Stimulated activated CD4-positive, alpha-beta T cell treated with anti-CD3 and anti-CD28 coated beads, Interleukin-2, amount 100 ng/mL, for 24 hours (primary cell): ENCODE results near the gene PRPF6.
A peak's percentile ranks its signal among the peaks of the same experiment; 100 is the strongest.
"Not testable (repeated sequence)": the region's sequence is repeated elsewhere in the genome, so short reads cannot be mapped to it uniquely, and the experiment has no call there.

Experiments
- DNase-seq, 2 donors: peaks; one replicate each; pipeline ENCODE4 v3.0.0-alpha.2; 2020

The PRPF6 gene

GRCh38 chr20:64012385-64013154 lies 31.6 kb downstream of the PRPF6 start:
- DNase-seq, result not testable (repeated sequence)

GRCh38 chr20:64015635-64016034 lies 34.7 kb downstream of the PRPF6 start:
- DNase-seq, result no peak

GRCh38 chr20:64021124-64021975 lies 40.4 kb downstream of the PRPF6 start:
- no peak for DNase-seq

- DNase-seq, result no peak
Measured at GRCh38 chr20:64022671-64023360, 41.9 kb downstream of the PRPF6 start.

- no peak for DNase-seq
Measured at GRCh38 chr20:64023361-64024140, 42.6 kb downstream of the PRPF6 start.

GRCh38 chr20:64024141-64024990 lies 43.4 kb downstream of the PRPF6 start:
- no peak for DNase-seq

- no peak for DNase-seq
Measured at GRCh38 chr20:64025101-64025825, 44.3 kb downstream of the PRPF6 start.

GRCh38 chr20:64025826-64026412 lies 45.0 kb downstream of the PRPF6 start:
- DNase-seq, result no peak

GRCh38 chr20:64027981-64028685 lies 47.2 kb downstream of the PRPF6 start:
- no peak for DNase-seq

- no peak for DNase-seq
Measured at GRCh38 chr20:64029293-64030117, 48.6 kb downstream of the PRPF6 start.

- no peak for DNase-seq
Measured at GRCh38 chr20:64030371-64031134, 49.6 kb downstream of the PRPF6 start.

GRCh38 chr20:64031822-64032314 lies 50.9 kb downstream of the PRPF6 start:
- no peak for DNase-seq

- no peak for DNase-seq
Measured at GRCh38 chr20:64032706-64033624, 52.0 kb downstream of the PRPF6 start.

GRCh38 chr20:64033981-64034493 lies 53.1 kb downstream of the PRPF6 start:
- DNase-seq, result no peak

GRCh38 chr20:64035066-64035932 lies 54.4 kb downstream of the PRPF6 start:
- peak in 1 of 2 donors; percentile 45 for DNase-seq
